K562 (cell line): ENCODE data around the gene LRRC1.

Source experiments
- BHLHE40 ChIP-seq: IDR thresholded peaks from 2 replicates; pipeline ENCODE4 v1.6.1; 2011; ENCODE audit warnings: low read length, improper control_type of control experiment
- CBX1 ChIP-seq: sonication (generic); IDR thresholded peaks from 2 replicates; pipeline ENCODE4 v1.6.1; 2016; ENCODE audit warnings: antibody characterized with exemption, low read depth, mild to moderate bottlenecking
- CBX8 ChIP-seq: fragments of 200-600 bp; sonication (generic); IDR thresholded peaks from 2 replicates; pipeline ENCODE4 v1.6.1; 2012; ENCODE audit warnings: borderline replicate concordance, mixed run types, low read depth, mild to moderate bottlenecking, moderate library complexity, mixed read lengths, low read length, control low read depth, inconsistent platforms; ENCODE audit not compliant: poor library complexity, severe bottlenecking; ENCODE audit errors: extremely low read depth
- CTCF ChIP-seq, 3 experiments: IDR thresholded peaks in 2 of 3; conservative IDR thresholded peaks in 1 of 3; 2 replicates each; pipeline ENCODE4 v1.5.1; 2011 to 2012; ENCODE audit warnings: low read length in 3 of 3, mild to moderate bottlenecking in 3 of 3, control low read depth in 2 of 3, improper control_type of control experiment in 1 of 3, inconsistent platforms in 1 of 3, low read depth in 1 of 3, mixed read lengths in 1 of 3, moderate library complexity in 1 of 3; ENCODE audit not compliant: insufficient read depth in 2 of 3
- JUN ChIP-seq, 2 experiments: sonication (generic) in 1 of 2; formaldehyde crosslinking in 1 of 2; IDR thresholded peaks; 2 replicates each; pipeline versions ENCODE4 v1.6.1 to v1.8.0; 2012 to 2022; ENCODE audit warnings: borderline replicate concordance in 2 of 2, mild to moderate bottlenecking in 2 of 2, improper control_type of control experiment in 1 of 2, low read depth in 1 of 2, low read length in 1 of 2, missing genetic modification reagents in 1 of 2
- MXI1 ChIP-seq: IDR thresholded peaks from 2 replicates; pipeline ENCODE4 v1.6.1; 2011; ENCODE audit warnings: low read depth, mild to moderate bottlenecking, improper control_type of control experiment, low read length
- RBM15 ChIP-seq: fragments of 200-400 bp; formaldehyde crosslinking; IDR thresholded peaks from 2 replicates; pipeline ENCODE4 v1.6.1; 2018; ENCODE audit warnings: mild to moderate bottlenecking, low read length, moderate library complexity; ENCODE audit not compliant: insufficient read depth
- REST ChIP-seq, 2 experiments: fragments of 450-650 bp; formaldehyde crosslinking in 1 of 2; IDR thresholded peaks; 2 replicates each; pipeline versions ENCODE4 v1.4.0 to v1.6.1; 2014 to 2020; ENCODE audit warnings: mild to moderate bottlenecking in 2 of 2, borderline replicate concordance in 1 of 2, low read depth in 1 of 2
- RNF2 ChIP-seq: sonication (generic); IDR thresholded peaks from 2 replicates; pipeline ENCODE4 v1.6.1; 2016
- TAF15 ChIP-seq: fragments of 200-400 bp; formaldehyde crosslinking; IDR thresholded peaks from 2 replicates; pipeline ENCODE4 v1.6.1; 2017; ENCODE audit warnings: mild to moderate bottlenecking, low read depth, low read length, moderate library complexity
- ZKSCAN8 ChIP-seq: fragments of 200-800 bp; sonication (Bioruptor generic); IDR thresholded peaks from 2 replicates; pipeline ENCODE4 v1.6.1; 2016; ENCODE audit warnings: missing genetic modification characterization, missing compliant biosample characterization
- ZNF384 ChIP-seq: IDR thresholded peaks from 2 replicates; pipeline ENCODE4 v1.6.1; 2012; ENCODE audit warnings: low read depth, low read length, improper control_type of control experiment
- ZNF696 ChIP-seq: fragments of 250-450 bp; sonication (Bioruptor Pico); conservative IDR thresholded peaks from 2 replicates; pipeline ENCODE4 v1.4.0; 2020; ENCODE audit warnings: mild to moderate bottlenecking, moderate library complexity
- ZZZ3 ChIP-seq: fragments of 450-650 bp; IDR thresholded peaks from 2 replicates; pipeline ENCODE4 v1.6.1; 2016; ENCODE audit warnings: antibody characterized with exemption, mild to moderate bottlenecking, moderate library complexity

- TF ChIP-seq BHLHE40 (no peak), ZZZ3 (no peak), CTCF (IDR thresholded peaks at IDR 0.05 in 2 of 3, conservative IDR thresholded peaks at IDR 0.05 in 1 of 3; ENCODE audit: insufficient read depth in 2 of 3, low read depth in 1 of 3, low read length in 3 of 3) (no peak), MXI1 (no peak), ZKSCAN8 (no peak), TAF15 (no peak), RNF2 (no peak), JUN (IDR thresholded peaks at IDR 0.05; ENCODE audit: borderline replicate concordance, low read depth, low read length) (no peak), JUN (CRISPR knock-in tag; IDR thresholded peaks at IDR 0.05; ENCODE audit: borderline replicate concordance) (no peak), REST (IDR thresholded peaks at IDR 0.05; ENCODE audit: borderline replicate concordance) (no peak), REST (CRISPR knock-in tag; IDR thresholded peaks at IDR 0.05; ENCODE audit: low read depth) (no peak), RBM15 (no peak), CBX1 (no peak), ZNF696 (no peak), ZNF384 (no peak), CBX8 (no peak)
Observed at GRCh38 chr6:53929041-53929820, 134.4 kb downstream of the LRRC1 start.
